ENCODE measurements around the gene SRGAP3.

The SRGAP3 gene

GRCh38 chr3:9153904-9154619 lies 95.4 kb downstream of the SRGAP3 start:
- no peak overlapping the region for H3K27ac ChIP-seq
- no peak overlapping the region for H3K4me3 ChIP-seq
- DNase-seq (ENCODE audit: low spot score) = no peak
- TF ChIP-seq CTCF (IDR thresholded peaks at IDR 0.05) = no peak

- Histone ChIP-seq H3K27ac (no peak overlapping the region), H3K4me3 (no peak overlapping the region)
- DNase-seq (ENCODE audit: low spot score) = no peak
Observed at GRCh38 chr3:9151240-9151639, 98.2 kb downstream of the SRGAP3 start.

GRCh38 chr3:9149566-9149965 lies 99.9 kb downstream of the SRGAP3 start:
- no peak overlapping the region for H3K27ac ChIP-seq
- H3K4me3 ChIP-seq = no peak overlapping the region
- no peak for DNase-seq (ENCODE audit: low spot score)
- no peak for TF ChIP-seq CTCF (IDR thresholded peaks at IDR 0.05)

More at GRCh38 chr3:9151240-9151639, 98.2 kb downstream of the SRGAP3 start:
- TF ChIP-seq CTCF (IDR thresholded peaks at IDR 0.05) = no peak

GRCh38 chr3:9147896-9148266 lies 101.6 kb downstream of the SRGAP3 start:
- no peak for DNase-seq (ENCODE audit: low spot score)
- TF ChIP-seq CTCF (IDR thresholded peaks at IDR 0.05) = no peak
- Histone ChIP-seq H3K27ac (no peak overlapping the region), H3K4me3 (no peak overlapping the region)

- H3K27ac ChIP-seq = no peak overlapping the region
- TF ChIP-seq CTCF (IDR thresholded peaks at IDR 0.05) = no peak
- H3K4me3 ChIP-seq = no peak overlapping the region
- no peak for DNase-seq (ENCODE audit: low spot score)
Observed at GRCh38 chr3:9147215-9147895, 102.1 kb downstream of the SRGAP3 start.

- H3K27ac ChIP-seq = no peak overlapping the region
- DNase-seq (ENCODE audit: low spot score) = no peak
- H3K4me3 ChIP-seq = no peak overlapping the region
- no peak for TF ChIP-seq CTCF (IDR thresholded peaks at IDR 0.05)
Observed at GRCh38 chr3:9146367-9147071, 102.9 kb downstream of the SRGAP3 start.
